ENCODE results near the gene ENTPD3. TPM values are rescaled to one million over a fixed set of nuclear protein-coding genes. Genes with fewer than 3 reads are reported as not detected.
A peak's percentile ranks its signal among the peaks of the same experiment; 100 is the strongest.

The ENTPD3 gene
- total RNA-seq, 1 donor: not detected

DNA sequence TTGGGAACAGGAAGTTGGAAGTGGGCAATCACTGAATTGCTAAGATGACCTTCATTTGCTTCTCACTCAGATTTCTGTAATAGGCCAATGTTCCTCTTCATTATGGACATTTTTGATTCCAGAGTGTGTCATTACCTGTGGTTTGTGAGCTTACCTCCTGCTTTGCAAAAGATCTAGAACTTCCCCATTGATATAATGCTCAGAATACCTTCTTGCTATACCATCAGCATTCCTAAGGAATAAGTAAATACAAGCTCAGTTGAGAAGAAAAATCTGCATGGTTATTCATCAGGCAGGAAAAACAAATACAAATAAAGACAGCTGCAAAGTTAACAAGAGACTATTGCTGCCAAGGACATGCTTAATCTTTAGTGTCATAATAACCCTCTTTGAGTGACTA is 64.6 kb downstream of the ENTPD3 start:
- no peak overlapping the region for H3K4me3 ChIP-seq (ENCODE audit: low read depth, low read length)
- TF ChIP-seq, protein P1, sequence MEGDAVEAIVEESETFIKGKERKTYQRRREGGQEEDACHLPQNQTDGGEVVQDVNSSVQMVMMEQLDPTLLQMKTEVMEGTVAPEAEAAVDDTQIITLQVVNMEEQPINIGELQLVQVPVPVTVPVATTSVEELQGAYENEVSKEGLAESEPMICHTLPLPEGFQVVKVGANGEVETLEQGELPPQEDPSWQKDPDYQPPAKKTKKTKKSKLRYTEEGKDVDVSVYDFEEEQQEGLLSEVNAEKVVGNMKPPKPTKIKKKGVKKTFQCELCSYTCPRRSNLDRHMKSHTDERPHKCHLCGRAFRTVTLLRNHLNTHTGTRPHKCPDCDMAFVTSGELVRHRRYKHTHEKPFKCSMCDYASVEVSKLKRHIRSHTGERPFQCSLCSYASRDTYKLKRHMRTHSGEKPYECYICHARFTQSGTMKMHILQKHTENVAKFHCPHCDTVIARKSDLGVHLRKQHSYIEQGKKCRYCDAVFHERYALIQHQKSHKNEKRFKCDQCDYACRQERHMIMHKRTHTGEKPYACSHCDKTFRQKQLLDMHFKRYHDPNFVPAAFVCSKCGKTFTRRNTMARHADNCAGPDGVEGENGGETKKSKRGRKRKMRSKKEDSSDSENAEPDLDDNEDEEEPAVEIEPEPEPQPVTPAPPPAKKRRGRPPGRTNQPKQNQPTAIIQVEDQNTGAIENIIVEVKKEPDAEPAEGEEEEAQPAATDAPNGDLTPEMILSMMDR (IDR thresholded peaks at IDR 0.05; ENCODE audit: insufficient read depth, low read depth, low read length): no peak
- no peak for DNase-seq (ENCODE audit: low read depth)

DNA sequence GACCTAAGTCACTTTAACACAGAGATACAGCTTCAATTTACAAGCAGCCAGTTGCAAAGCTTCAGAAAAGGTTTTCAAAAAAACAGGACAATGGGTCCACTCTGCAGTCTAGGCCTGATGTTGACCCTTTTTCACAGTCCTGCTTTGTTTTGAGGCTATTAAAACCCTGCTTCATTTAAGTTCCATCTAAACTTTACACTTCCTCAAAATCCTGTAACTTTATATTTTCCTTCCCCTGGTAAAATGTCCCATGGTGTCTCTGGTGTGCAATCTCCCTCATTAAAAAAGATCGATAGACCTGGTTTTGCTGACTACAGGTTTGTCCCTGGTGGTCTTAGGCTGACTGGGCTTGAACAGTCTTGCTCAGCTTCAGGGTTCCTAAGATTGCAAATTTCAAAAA is 65.1 kb downstream of the ENTPD3 start:
- TF ChIP-seq, protein P1 (IDR thresholded peaks at IDR 0.05; ENCODE audit: insufficient read depth, low read depth, low read length): no peak
- peak overlapping the region; percentile 87 for H3K4me3 ChIP-seq (ENCODE audit: low read depth, low read length)
- no peak for DNase-seq (ENCODE audit: low read depth)

DNA sequence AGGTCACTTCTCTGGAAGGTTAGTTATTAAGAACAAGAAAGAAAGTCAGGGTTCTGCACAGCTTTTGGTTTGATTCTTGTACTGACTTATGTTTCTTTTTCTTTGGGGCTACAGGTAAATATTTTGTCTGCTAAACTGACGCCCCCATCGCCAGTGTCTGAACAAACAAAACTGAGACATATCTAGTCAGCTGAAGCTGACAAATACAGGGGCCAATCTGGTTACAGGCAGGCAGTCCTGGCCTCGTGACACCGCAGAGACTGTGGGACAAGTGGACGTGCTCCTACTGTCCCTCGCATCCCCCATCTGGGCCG is 65.5 kb downstream of the ENTPD3 start:
- TF ChIP-seq, protein P1 (IDR thresholded peaks at IDR 0.05; ENCODE audit: insufficient read depth, low read depth, low read length): no peak
- no peak for DNase-seq (ENCODE audit: low read depth)
- H3K4me3 ChIP-seq (ENCODE audit: low read depth, low read length): peak overlapping the region; percentile 87

DNA sequence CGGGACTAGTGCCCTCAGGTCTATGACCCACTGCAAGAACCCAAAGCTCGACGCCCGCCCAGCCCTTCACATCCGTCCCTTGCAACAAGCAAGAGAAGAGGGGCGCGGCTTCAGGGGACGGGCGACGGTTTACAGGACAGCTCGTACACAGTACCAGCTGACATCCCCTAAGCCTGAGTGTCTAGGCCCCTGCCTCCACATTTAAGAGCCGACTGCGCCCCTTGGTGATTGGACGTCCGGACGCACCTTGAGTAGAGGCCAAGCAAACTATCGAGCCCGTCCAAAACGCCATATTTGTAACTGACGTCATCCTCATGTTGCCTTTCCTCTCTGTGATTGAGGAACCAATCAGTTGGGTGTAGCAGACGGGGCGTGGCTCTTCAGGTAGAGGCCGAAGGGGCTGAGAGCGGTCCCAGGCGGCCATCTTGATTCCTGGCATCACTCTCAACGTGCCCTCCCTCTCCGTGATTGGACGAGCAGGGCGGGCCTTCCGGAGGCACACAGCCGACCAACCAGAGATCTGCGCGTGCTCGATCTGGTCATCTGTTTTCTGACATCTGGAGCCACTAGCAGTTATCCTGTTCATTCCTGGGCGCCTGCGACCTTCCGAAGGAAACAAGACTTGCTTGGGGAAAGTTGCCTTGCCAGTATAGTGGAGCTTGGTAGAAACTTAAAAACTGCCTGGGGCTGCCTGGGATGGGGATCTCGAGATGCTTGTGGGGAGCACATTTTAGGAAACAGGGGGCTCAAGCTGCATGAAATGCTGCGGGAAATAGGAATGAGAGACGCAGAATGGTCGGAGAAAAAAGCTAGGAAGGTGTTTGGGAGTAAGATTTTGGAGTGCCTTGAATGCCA is 66.1 kb downstream of the ENTPD3 start:
- peak overlapping the region; percentile 87 for H3K4me3 ChIP-seq (ENCODE audit: low read depth, low read length)
- TF ChIP-seq, protein P1 (IDR thresholded peaks at IDR 0.05; ENCODE audit: insufficient read depth, low read depth, low read length): no peak
- DNase-seq (ENCODE audit: low read depth): peak; percentile 99

DNA sequence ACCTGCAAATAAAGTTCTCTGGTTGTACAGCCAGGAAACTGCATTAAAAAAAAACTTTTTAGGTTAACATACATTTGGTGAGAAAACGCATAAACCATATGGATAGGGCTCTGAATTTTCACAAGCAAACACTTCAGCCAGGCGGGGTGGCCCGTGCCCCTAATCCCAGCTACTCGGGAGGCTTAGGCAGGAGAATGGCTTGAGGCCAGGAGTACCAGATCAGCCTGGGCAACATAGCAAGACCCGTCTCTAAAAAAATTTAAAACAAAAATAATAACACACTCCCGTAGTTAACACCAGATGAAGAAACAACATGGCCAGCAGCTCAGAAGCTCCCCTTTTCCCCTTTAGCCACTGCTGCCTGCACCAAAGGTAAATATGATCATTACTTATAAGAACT is 66.9 kb downstream of the ENTPD3 start:
- H3K4me3 ChIP-seq (ENCODE audit: low read depth, low read length): peak overlapping the region; percentile 87
- no peak for DNase-seq (ENCODE audit: low read depth)
- TF ChIP-seq, protein P1 (IDR thresholded peaks at IDR 0.05; ENCODE audit: insufficient read depth, low read depth, low read length): no peak

DNA sequence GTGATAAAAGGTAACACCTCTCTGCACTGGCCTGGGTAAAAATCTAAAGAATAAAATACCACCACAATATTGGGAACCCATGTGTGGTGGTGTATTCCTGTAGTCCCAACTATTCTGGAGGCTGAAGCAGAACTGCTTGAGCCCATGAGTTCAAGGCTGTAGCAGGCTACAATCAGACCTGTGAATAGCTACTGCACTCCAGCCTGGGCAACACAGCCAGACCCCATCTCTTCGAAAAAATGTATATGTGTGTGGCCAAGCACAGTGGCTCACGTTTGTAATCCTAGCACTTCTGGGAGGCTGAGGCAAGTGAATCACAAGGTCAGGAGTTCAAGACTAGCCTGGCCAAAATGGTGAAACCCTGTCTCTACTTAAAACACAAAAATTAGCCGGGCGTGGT is 68.3 kb downstream of the ENTPD3 start:
- DNase-seq (ENCODE audit: low read depth): no peak
- H3K4me3 ChIP-seq (ENCODE audit: low read depth, low read length): no peak overlapping the region
- TF ChIP-seq, protein P1 (IDR thresholded peaks at IDR 0.05; ENCODE audit: insufficient read depth, low read depth, low read length): no peak
